Ramos (cell line): ENCODE results near the gene NBAS.
"Not testable (repeated sequence)": the region's sequence is repeated elsewhere in the genome, so short reads cannot be mapped to it uniquely, and the experiment has no call there.

Source experiments
- in situ Hi-C: fragments of 300-500 bp; cut with MboI; formaldehyde crosslinking; loops from one replicate; pipeline ENCODE4 v1.14.3; 2022; ENCODE audit warnings: low sequenced_read_pairs; ENCODE audit not compliant: unreplicated experiment

Gene NBAS

DNA sequence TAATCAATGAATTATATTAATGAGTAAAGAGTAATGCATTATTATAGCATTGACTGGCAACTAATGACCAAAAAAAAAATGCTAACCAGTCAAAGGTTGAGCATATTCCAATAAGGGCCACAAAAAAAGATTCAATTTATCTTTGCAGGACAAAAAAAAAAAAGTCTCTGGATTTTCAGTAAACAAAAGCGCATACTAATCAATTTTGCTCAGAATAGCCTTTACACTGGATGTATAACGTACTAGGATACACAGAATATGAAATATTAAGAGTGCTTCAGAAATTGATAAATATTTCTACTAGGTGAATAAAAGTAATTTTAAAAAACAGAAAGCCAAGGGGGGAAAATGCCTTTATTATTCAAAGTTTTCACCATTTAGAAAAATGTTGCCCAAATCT, 74.4 kb downstream of the NBAS start:
- in situ Hi-C loops, result no loop called here

DNA sequence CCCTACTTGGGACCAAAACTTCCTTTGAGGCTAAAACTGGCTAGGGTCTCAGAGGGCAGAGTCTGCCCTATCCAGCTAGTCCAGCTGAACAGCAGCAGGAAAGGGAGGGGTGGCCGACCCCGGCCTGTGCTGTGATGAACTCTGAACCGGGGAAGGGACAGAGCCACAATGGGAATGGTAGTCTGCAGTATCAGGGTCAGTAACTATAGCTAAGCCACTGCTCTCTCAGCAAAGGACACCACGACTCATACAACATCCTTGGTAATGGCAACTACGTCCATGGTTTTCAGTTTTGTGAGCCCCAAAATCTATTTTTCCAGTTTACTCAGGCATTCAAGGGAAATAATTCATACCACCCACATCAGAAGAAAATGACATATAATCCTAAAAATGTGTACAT, 75.2 kb downstream of the NBAS start:
- in situ Hi-C loops, result no loop called here

DNA sequence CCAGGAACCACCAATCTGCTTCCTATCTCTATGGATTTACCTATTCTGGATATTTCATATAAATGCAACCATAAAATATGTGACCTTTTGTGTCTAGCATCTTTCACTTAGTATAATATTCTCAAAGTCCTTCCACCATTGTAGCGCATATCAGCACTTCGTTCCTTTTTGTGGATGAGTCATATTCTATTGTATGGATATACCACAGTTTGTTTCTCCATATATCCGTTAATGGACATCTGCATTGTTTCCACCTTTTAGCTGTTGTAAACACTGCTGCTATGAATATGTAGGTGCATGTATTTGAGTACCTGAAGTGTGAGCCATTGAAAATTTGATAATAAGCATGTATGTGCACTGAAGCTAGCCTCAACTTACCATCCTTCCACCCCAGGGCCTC, 80.1 kb downstream of the NBAS start:
- in situ Hi-C loops, result no loop called here

DNA sequence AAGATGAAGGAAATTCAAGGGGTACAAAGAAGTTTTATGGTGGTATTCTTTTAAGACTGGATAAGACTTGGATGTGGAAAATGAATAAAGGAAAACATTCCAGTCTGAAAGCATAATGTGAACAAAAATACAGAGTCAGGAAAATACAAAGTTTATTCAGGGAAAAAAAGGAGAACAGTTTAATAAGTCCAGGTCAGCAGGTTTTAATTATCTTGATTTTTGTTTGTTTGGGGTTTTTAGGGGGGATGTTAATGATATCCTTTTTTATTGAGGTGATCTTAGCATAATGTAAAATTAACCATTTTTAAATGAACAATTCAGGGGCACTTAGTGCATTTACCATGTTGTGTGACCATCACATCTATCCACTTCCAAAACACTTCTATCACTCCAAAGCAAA, 80.6 kb downstream of the NBAS start:
- in situ Hi-C loops, result no loop called here

- in situ Hi-C loops, result no loop called here
These were observed 88.3 kb downstream of the NBAS start for GRCh38 chr2:15472876-15473275.

DNA sequence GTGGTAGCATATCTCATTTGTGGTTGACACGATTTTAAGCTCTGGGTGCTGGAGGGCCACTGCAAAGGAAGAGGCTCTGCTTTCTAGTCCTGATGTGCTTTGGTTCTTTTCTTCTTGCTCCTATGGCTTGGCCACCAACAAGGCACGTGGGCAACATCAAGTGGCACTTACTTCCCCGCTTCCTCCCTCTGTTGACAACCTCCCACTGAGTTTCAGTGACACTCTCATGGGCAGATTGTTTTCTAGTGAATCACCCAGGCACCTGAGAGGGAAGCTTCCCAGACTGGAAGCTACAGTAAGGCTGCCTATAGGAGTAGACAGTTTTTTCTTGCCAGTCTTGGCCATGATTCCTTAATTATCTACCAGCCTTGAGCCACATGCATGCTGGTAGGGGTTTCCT, 89.0 kb downstream of the NBAS start:
- in situ Hi-C loops, result no loop called here

DNA sequence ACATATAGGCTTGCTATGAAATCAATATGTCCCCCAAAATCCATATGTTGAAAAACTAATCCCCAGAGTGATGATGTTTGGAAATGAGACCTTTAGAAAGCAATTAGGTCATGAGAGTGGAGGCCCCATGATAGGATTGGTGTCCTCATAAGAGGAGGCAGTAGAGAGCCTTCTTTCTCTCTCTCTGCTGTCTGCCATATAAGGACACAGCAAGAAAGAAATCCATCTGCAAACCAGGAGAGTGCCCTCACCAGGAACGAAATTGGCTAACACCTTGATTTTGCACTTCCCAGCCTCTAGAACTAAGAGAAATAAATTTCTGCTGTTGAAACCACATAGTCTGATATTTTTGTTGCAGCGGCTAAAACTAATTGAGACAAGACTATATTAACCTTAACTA, 89.5 kb downstream of the NBAS start:
- in situ Hi-C loops, result no loop called here

DNA sequence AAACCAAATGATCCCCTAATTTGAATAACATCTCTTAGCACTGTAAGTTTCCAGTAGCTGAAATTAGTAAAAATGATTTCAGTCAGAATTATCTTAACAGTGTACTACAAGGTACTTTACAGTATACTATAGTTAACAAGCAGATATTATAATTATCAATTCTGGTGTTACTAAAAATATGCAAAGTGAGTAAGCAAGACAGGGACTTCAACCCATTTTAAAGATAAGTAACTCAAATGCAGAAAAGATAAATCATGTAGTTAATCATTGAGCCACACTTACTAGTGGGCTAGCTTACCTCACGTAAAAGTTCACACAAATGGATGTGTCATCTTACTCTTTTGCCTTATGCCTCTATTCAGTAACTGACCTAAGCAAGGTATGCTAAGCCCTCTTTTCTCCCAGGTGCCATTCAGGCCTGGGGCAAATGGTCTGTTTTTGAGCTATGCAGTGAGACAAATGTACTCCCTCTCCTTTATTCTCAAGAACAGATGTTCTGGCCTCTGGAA, 101.0 kb downstream of the NBAS start:
- in situ Hi-C loops, result no loop called here

DNA sequence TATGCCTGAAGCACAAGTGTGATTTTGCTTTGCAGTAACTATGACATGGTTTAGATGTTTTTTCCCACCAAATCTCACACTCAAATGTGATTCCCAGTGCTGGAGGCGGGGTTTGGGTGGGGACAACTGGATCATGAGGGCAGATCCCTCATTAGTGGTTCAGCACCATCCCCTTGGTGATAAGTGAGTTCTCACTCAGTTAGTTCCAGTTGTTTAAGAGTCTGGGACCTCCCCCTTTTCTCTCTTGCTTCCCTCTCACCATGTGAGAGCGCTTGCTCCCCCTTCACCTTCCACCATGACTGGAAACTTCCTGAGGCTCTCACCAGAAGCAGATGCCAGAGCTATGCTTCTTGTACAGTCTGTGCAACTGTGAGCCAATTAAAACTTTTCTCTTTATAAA, 102.9 kb downstream of the NBAS start:
- in situ Hi-C loops, result no loop called here

- in situ Hi-C loops, result no loop called here
These were observed 103.3 kb downstream of the NBAS start for GRCh38 chr2:15457868-15458267.

GRCh38 chr2:15456352-15456751, 104.8 kb downstream of the NBAS start:
- in situ Hi-C loops, result no loop called here

GRCh38 chr2:15450808-15451207, 110.3 kb downstream of the NBAS start:
- in situ Hi-C loops, result no loop called here

- in situ Hi-C loops, result no loop called here
These were observed 111.4 kb downstream of the NBAS start for GRCh38 chr2:15449556-15450236.

DNA sequence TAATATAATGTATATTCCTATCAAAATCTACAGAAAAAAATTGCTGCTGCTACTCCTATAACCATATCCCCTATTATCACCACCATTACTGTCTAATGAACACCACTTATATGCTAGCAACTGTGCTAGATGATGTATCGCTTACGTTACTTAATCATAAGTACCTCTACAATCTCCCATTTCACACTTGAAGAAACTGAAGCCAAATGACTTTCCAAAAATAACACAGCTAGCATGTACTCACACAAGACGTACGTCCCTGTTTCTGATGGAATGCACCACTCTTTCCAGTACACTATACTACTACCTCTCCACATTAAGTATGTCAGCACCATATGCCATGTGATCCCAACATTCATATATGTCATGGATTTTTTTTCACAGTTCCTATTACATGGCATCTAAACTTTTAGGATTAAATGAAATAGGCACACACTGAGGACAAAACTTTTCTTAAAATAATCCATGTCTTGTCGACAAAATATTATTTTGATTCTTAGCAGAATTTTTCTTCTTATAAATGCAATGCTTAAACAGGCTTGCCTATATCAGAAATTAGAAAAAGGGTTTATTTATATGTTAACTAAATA, 112.8 kb downstream of the NBAS start:
- in situ Hi-C loops, result no loop called here

GRCh38 chr2:15447381-15447780, 113.8 kb downstream of the NBAS start:
- in situ Hi-C loops, result no loop called here

GRCh38 chr2:15446961-15447360, 114.2 kb downstream of the NBAS start:
- in situ Hi-C loops, result no loop called here

DNA sequence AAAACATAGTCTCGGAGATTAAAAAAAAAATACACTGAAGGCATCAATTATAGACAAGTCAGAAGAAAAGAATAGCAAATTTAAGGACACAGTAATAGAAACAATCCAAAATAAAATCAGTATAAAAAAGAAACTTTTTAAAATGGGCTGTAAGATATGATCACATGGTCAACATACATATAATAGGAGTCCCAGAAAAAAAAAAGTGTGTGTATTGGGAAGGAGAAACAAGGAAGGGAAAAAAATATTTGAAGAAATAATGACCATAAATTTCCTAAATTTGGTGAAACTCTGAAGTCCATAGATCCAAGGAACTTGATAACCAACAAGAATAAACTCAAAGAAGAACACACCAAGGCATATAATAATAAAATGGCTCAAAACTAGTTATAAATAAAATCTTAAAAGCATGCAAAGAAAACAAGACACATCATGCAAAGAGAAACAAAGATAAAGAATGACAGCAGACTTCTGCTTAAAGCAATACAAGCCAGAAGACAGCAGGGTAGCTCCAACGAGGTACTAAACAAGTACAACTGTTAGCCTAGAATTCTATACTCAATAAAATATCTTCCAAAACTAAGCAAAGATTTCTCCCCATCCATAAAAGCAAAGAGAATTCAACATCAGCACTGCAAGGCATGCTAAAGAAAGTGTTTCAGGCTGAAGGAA, 115.1 kb downstream of the NBAS start:
- in situ Hi-C loops, result no loop called here

GRCh38 chr2:15439768-15440524, 121.2 kb downstream of the NBAS start:
- in situ Hi-C loops, result not testable (repeated sequence)

DNA sequence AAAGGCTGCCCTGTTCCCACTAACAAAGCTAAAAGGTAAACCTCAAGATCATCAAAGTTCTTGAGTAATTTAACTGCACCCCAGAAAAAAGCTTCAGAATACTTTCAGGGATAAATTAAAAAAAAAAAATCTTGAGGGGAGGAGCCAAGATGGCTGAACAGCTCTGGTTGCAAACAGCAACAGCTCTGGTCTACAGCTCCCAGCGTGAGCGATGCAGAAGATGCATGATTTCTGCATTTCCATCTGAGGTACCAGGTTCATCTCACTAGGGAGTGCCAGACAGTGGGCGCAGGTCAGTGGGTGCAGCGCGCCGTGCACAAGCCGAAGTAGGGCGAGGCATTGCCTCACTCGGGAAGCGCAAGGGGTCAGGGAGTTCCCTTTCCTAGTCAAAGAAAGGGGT, 121.8 kb downstream of the NBAS start:
- in situ Hi-C loops, result not testable (repeated sequence)

- in situ Hi-C loops, result no loop called here
These were observed 124.9 kb downstream of the NBAS start for GRCh38 chr2:15436195-15436594.

DNA sequence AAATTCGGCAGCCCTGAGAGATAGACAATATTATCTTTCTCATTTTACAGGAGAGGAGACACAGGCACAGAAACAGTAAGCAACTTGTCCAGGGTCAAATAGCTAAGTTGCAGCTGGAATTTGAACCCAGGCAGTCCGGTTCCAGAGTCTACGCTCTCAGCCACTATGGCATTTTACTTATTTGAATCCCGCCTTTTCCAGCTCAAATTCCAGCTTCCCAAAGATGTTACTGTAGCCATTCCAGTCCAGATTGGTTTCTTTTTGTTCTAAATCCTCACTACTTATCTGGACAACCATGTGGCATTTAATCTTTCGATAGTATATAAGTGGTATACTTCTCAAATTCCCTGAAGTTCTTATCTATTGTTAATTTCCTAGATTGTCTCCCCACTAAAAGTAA, 125.7 kb downstream of the NBAS start:
- in situ Hi-C loops, result no loop called here
